Fibroblast of mammary gland (primary cell): Measurements from ENCODE around the gene NAAA.
A peak's percentile ranks its signal among the peaks of the same experiment; 100 is the strongest.
"Not testable (repeated sequence)": the region's sequence is repeated elsewhere in the genome, so short reads cannot be mapped to it uniquely, and the experiment has no call there.

Source experiments
- DNase-seq: peaks from one replicate; pipeline ENCODE4 v3.0.0-alpha.2; 2010; ENCODE audit warnings: low read depth
- H3K4me3 ChIP-seq: 2 replicates; pipeline ENCODE4 v1.5.1; 2011; ENCODE audit warnings: low read depth, mild to moderate bottlenecking, low read length, moderate library complexity; ENCODE audit not compliant: control insufficient read depth
- TF ChIP-seq, protein P1 (sequence below): conservative IDR thresholded peaks from 2 replicates; pipeline ENCODE4 v1.5.1; 2011; ENCODE audit warnings: low read depth, low read length, inconsistent platforms; ENCODE audit not compliant: control insufficient read depth, insufficient read depth

Gene NAAA

DNA sequence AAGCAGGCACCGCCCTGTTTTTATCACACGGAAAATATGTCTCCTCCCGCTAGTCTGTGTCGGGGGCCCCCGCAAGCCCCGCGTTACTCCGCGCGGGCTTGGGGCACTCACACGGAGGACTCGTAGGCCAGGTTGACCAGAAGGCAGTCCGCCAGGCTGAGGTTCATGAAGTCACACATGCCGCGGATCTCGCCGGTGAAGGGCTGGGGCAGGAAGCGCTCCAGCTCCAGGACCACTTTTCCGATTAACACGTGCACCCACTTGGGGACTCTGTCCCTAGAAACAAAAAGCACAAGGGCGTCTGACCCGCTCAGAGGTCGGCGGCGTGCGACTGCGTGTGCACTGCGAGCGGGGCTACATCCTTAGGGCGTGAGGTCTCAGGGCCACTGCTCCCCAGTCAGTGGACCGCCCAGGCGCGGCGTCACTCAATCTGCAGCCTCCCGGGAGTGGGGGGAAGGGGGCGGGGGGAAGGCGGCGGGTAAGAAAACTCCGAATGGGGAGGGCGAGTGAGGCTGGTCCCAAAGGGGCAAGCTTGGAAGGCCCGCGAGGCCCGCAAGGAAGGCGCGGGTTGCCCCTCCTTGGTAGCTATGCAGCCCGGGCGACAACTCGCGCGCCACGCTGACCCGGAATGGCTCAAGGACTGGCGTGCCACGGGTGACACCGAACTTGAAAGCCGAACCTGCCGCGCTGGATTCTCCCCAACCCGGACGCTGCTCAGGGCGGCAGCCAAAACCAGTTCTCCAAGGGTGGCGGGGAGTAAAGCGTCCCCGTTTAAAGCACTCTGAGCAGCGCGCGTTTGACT lies 722 bp downstream of the NAAA start:
- TF ChIP-seq, protein P1, sequence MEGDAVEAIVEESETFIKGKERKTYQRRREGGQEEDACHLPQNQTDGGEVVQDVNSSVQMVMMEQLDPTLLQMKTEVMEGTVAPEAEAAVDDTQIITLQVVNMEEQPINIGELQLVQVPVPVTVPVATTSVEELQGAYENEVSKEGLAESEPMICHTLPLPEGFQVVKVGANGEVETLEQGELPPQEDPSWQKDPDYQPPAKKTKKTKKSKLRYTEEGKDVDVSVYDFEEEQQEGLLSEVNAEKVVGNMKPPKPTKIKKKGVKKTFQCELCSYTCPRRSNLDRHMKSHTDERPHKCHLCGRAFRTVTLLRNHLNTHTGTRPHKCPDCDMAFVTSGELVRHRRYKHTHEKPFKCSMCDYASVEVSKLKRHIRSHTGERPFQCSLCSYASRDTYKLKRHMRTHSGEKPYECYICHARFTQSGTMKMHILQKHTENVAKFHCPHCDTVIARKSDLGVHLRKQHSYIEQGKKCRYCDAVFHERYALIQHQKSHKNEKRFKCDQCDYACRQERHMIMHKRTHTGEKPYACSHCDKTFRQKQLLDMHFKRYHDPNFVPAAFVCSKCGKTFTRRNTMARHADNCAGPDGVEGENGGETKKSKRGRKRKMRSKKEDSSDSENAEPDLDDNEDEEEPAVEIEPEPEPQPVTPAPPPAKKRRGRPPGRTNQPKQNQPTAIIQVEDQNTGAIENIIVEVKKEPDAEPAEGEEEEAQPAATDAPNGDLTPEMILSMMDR, result no peak
- H3K4me3 ChIP-seq, result peak overlapping the region; percentile 82
- DNase-seq, result peak; percentile 43

DNA sequence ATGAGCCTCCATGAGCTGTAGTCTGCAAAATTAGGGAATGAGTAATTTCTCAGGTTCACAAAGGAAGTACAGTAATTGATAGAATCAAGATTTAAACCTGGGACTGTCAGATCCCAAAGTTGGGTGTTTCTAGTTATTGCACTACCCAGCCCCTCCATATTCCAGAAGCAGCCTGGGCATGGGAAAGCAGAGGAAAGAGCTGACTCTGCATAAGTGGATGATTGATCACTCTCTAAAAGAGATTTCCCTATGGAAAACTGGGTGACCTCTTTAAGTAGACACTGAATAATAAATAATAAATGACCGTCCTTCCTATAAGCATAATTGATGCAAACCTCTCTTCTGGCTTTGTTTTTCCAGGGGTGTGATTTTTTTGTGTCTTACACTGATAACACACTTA lies 5.2 kb downstream of the NAAA start:
- TF ChIP-seq, protein P1, result no peak
- H3K4me3 ChIP-seq, result no peak overlapping the region
- no peak for DNase-seq

DNA sequence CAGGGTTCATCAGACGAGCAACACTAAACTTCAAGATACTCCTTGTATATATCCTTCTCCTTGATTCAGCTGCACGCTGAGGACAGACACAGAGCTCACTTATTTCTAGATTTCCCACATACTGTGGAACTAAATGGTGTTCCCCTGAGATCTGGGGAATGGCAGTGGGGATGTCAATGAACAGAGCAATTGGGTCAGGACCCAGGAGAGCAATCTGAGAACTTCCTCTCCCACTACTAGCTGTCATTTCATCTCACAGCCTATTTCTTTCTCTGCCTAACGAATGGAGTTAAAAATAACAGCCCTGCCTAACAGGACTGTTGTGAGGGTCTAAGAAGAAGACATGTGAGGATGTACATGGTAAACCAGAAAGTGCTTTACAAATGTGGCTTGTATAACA lies 10.7 kb downstream of the NAAA start:
- TF ChIP-seq, protein P1, result no peak
- H3K4me3 ChIP-seq, result no peak overlapping the region

DNA sequence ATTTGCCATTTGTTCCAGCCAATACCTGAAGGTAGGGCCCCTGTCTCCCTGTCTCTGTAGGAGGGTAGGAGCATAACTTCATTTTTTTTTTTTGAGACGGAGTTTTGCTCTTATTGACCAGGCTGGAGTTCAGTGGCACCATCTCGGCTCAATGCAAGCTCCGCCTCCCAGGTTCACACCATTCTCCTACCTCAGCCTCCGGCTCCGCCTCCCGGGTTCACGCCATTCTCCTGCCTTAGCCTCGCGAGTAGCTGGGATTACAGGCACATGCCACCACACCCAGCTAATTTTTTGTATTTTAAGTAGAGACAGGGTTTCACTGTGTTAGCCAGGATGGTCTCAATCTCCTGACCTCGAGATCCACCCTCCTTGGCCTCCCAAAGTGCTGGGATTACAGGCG lies 15.9 kb downstream of the NAAA start:
- not testable (repeated sequence) for DNase-seq

More for the DNA sequence above, 10.7 kb downstream of the NAAA start:
- no peak for DNase-seq

DNA sequence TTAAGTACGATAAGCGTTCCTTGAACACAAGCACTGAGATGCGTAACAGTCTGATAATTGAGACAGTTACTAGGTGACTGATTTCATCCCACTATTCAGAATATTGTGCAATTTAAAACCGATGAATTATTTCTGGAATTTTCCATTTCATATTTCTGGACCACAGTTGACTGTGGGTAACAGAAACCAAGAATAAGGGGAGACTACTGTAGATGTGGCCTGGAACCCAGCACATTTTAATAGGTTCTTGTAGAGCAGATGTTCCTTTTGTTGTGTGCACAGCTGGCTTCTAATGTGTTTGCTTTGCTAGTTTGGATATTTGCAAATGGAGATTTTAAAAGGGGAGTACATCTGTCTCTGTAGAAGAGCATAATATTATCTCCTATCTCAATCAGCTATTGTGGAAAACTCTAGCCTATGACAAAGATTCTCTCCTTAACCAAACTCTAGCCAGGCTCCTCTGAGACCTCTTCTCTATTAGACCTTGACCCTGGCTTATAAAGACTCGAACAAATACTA lies 16.4 kb downstream of the NAAA start:
- no peak for DNase-seq
- TF ChIP-seq, protein P1, result no peak

More for the DNA sequence above, 15.9 kb downstream of the NAAA start:
- H3K4me3 ChIP-seq, result not testable (repeated sequence)

DNA sequence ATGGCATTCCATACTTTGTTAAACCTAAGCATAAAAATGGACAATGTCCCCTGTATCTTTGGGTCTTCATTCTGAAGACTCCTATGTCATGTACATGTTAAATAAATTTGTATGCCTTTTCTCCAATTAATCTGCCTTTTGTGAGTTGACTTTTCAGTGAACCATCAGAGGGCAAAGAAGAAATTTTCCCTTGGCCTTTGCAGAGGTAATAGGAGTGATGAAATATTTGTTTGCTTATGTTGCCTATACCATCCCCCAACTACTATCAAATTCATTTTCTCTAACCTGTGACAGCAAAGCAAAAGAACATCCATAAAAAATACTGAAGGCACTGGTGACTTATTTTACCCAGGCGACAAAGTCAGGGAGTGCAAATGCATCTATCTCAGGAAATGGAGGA lies 18.2 kb downstream of the NAAA start:
- no peak overlapping the region for H3K4me3 ChIP-seq
- no peak for DNase-seq
- TF ChIP-seq, protein P1, result no peak

More for the DNA sequence above, 16.4 kb downstream of the NAAA start:
- H3K4me3 ChIP-seq, result no peak overlapping the region

DNA sequence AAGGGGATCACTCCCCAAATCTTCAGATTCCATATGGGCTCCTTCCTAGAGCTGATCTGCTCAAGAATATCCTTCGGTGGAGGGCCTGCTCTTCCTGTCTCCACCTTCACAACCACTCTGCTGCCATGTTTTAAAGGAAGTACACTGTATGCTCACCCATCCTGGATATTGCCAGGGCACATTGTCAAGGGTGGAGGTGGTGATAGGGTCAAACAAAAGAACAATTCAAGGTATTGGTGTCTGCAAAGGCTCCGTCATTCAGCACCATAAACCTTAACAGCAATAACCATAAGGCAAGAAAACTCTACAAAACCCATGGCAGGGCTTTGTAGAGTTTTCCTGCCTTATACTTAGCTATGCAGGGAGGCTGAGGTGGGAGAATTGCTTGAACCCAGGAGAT lies 18.9 kb downstream of the NAAA start:
- no peak for DNase-seq
- TF ChIP-seq, protein P1, result no peak
- H3K4me3 ChIP-seq, result no peak overlapping the region
